Suprapubic skin (tissue), 4 donors: ENCODE data around the gene PDE4C. TPM values are rescaled to one million over a fixed set of nuclear protein-coding genes. Genes with fewer than 3 reads are reported as not detected.

Experiments used
- DNase-seq, 2 donors: peaks; one replicate each; pipeline ENCODE4 v3.0.0-alpha.2; 2019; ENCODE audit warnings: low spot score in 2 of 2
- H3K27ac ChIP-seq: fragments of 200-600 bp; sonication (generic); one replicate; pipeline ENCODE4 v1.5.1; 2019
- H3K27me3 ChIP-seq: fragments of 200-600 bp; sonication (generic); one replicate; pipeline ENCODE4 v1.5.1; 2019
- H3K36me3 ChIP-seq: fragments of 200-600 bp; sonication (generic); one replicate; pipeline ENCODE4 v1.5.1; 2019
- H3K4me1 ChIP-seq: fragments of 200-600 bp; sonication (generic); one replicate; pipeline ENCODE4 v1.5.1; 2019
- H3K4me3 ChIP-seq: fragments of 200-600 bp; sonication (generic); one replicate; pipeline ENCODE4 v1.5.1; 2019; ENCODE audit warnings: mild to moderate bottlenecking
- H3K9me3 ChIP-seq: fragments of 200-600 bp; sonication (generic); one replicate; pipeline ENCODE4 v1.5.1; 2019
- CTCF ChIP-seq, 2 donors: fragments of 200-600 bp in 1 of 2; fragments of 450-650 bp in 1 of 2; sonication (generic) in 1 of 2; IDR thresholded peaks; one replicate each; pipeline ENCODE4 v1.5.1; 2016 to 2019; ENCODE audit warnings: antibody characterized with exemption in 2 of 2, mild to moderate bottlenecking in 1 of 2, moderate library complexity in 1 of 2
- EP300 ChIP-seq: sonication (generic); formaldehyde crosslinking; IDR thresholded peaks from one replicate; pipeline ENCODE4 v1.6.1; 2017; ENCODE audit warnings: antibody characterized with exemption
- POLR2A ChIP-seq, 2 donors: fragments of 450-650 bp; IDR thresholded peaks; one replicate each; pipeline ENCODE4 v1.6.1; 2017; ENCODE audit warnings: antibody characterized with exemption in 2 of 2, mild to moderate bottlenecking in 2 of 2, moderate library complexity in 2 of 2
- POLR2AphosphoS5 ChIP-seq, 3 donors: sonication (generic); formaldehyde crosslinking; IDR thresholded peaks; one replicate each; pipeline ENCODE4 v1.6.1; 2017; ENCODE audit warnings: antibody characterized with exemption in 3 of 3
- WGBS: methylation state at CpG from one replicate; pipeline ENCODE4 v1.1.5; 2018; 5-methylcytosine and 5-hydroxymethylcytosine counted together
- total RNA-seq, 4 donors: library from RNA; depleted of rRNA; stranded (reverse); fragments of >200 nt; gene quantifications; one replicate each; pipeline ENCODE4 v1.1.0, GENCODE V29; 2016

The PDE4C gene
- total RNA-seq, 4 donors from 2014 or later: 0.47 to 2.0 TPM; not detected in 2

- Histone ChIP-seq H3K27me3 (no peaks in the 10 kb centered on the region), H3K9me3 (no peaks in the 10 kb centered on the region), H3K36me3 (peaks cover 7% of the 10 kb centered on the region), H3K4me3 (peak overlapping the region; percentile 88), H3K27ac (peak overlapping the region; percentile 96), H3K4me1 (peaks cover 26% of the 10 kb centered on the region)
- no peak for DNase-seq
- 63% methylated on average over 5 of the region's 5 CpGs for WGBS
- TF ChIP-seq POLR2A (IDR thresholded peaks at IDR 0.05) (no peak), EP300 (no peak), POLR2AphosphoS5 (IDR thresholded peaks at IDR 0.05) (no peak), CTCF (IDR thresholded peaks at IDR 0.05) (no peak)
Observed at GRCh38 chr19:18191640-18192062, 34.6 kb downstream of the PDE4C start.

- no peak for DNase-seq
- WGBS: 78% methylated on average over 4 of the region's 4 CpGs
- TF ChIP-seq POLR2AphosphoS5 (IDR thresholded peaks at IDR 0.05) (no peak), POLR2A (IDR thresholded peaks at IDR 0.05) (no peak), CTCF (IDR thresholded peaks at IDR 0.05) (no peak), EP300 (no peak)
Observed at GRCh38 chr19:18190278-18190677, 36.0 kb downstream of the PDE4C start.

GRCh38 chr19:18185538-18185937, 40.7 kb downstream of the PDE4C start:
- Histone ChIP-seq H3K27me3 (no peaks in the 10 kb centered on the region), H3K27ac (no peak overlapping the region), H3K4me3 (no peak overlapping the region), H3K4me1 (no peaks in the 10 kb centered on the region), H3K36me3 (no peaks in the 10 kb centered on the region), H3K9me3 (no peaks in the 10 kb centered on the region)
- 67% methylated on average over 6 of the region's 6 CpGs for WGBS
- no peak for DNase-seq
- no peak for TF ChIP-seq CTCF (IDR thresholded peaks at IDR 0.05)
- TF ChIP-seq EP300: no peak
- no peak for TF ChIP-seq POLR2A (IDR thresholded peaks at IDR 0.05)
- TF ChIP-seq POLR2AphosphoS5 (IDR thresholded peaks at IDR 0.05): no peak

More at GRCh38 chr19:18190278-18190677, 36.0 kb downstream of the PDE4C start:
- Histone ChIP-seq H3K4me3 (no peak overlapping the region), H3K4me1 (peaks cover 26% of the 10 kb centered on the region), H3K9me3 (no peaks in the 10 kb centered on the region), H3K27me3 (no peaks in the 10 kb centered on the region), H3K36me3 (no peaks in the 10 kb centered on the region), H3K27ac (no peak overlapping the region)

GRCh38 chr19:18183529-18183928, 42.7 kb downstream of the PDE4C start:
- no peak overlapping the region for H3K27ac ChIP-seq
- H3K27me3 ChIP-seq: no peaks in the 10 kb centered on the region
- DNase-seq: no peak
- no peak for TF ChIP-seq CTCF (IDR thresholded peaks at IDR 0.05)
- TF ChIP-seq POLR2AphosphoS5 (IDR thresholded peaks at IDR 0.05): no peak
- no peak for TF ChIP-seq POLR2A (IDR thresholded peaks at IDR 0.05)
- TF ChIP-seq EP300: no peak
- no peaks in the 10 kb centered on the region for H3K36me3 ChIP-seq
- no peaks in the 10 kb centered on the region for H3K4me1 ChIP-seq
- H3K4me3 ChIP-seq: no peak overlapping the region
- H3K9me3 ChIP-seq: no peaks in the 10 kb centered on the region

GRCh38 chr19:18179957-18180356, 46.3 kb downstream of the PDE4C start:
- 86% methylated on average over 5 of the region's 5 CpGs for WGBS
- Histone ChIP-seq H3K9me3 (no peaks in the 10 kb centered on the region), H3K4me1 (peaks cover 2% of the 10 kb centered on the region), H3K27me3 (no peaks in the 10 kb centered on the region), H3K36me3 (peaks cover 7% of the 10 kb centered on the region), H3K27ac (no peak overlapping the region), H3K4me3 (no peak overlapping the region)
- no peak for DNase-seq
- TF ChIP-seq POLR2A (IDR thresholded peaks at IDR 0.05) (no peak), EP300 (no peak), CTCF (IDR thresholded peaks at IDR 0.05) (no peak), POLR2AphosphoS5 (IDR thresholded peaks at IDR 0.05) (no peak)
